HFF-Myc (cell line): ENCODE measurements around the gene CRIM1.

Experiments used
- DNase-seq: peaks from one replicate; pipeline ENCODE4 v3.0.0-alpha.2; 2011; ENCODE audit warnings: low read depth; ENCODE audit errors: extremely low read depth
- H3K4me3 ChIP-seq: replicated peaks from 2 replicates; pipeline ENCODE4 v1.5.1; 2011; ENCODE audit warnings: low read depth, mild to moderate bottlenecking, control low read depth, low read length
- TF ChIP-seq, protein P1 (sequence below): IDR thresholded peaks from 2 replicates; pipeline ENCODE4 v1.5.1; 2012; ENCODE audit warnings: mild to moderate bottlenecking, low read depth, low read length, control low read depth; ENCODE audit errors: missing control alignments

CRIM1 gene

DNA sequence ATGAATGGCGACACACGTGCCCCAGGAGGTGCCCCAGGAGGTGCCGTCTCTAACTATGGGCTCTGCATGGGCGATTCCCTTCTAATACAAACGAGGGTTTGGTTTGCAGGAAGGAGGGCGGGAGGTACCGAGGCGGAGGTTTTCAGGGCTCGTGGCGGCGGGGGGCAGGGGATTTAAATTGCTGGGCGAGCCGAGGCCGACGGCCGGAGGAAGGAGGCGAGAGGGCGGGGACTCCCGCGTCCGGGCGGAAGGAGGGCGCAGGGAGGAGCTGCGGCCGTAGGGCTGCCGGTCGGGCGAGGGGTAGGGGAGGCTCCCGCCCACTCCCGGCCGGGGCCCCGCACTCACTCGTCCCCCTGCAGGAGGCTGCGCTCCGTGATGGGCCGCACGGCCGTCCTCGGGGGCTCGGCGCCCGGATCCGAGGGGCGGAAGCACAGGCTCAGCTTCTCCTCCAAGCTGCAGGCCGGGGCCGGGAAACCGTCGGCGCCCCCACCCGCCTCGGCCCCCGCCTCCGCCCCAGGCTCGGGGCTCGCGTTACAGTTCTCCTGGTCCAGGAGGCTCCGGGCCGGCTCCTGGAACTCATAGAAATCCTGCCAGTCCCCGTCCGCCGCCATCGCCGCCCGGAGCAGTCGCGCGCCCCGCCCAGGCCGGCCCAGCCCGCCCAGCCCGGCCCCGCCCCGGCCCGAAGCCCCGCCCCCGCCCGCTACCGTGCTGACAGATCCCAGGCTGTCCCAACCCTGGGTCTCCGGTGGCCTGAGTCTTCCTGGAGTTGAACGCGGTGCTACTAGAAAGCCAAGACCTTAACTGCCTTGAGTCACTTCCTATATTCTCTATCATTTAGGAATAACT lies 242.2 kb downstream of the CRIM1 start, which contains the start of gene FEZ2:
TSS of gene FEZ2 (minus strand) at position 637 of the 846 bp plus-strand sequence. CDS start at position 611, 26 bp downstream.
- TF ChIP-seq, protein P1, sequence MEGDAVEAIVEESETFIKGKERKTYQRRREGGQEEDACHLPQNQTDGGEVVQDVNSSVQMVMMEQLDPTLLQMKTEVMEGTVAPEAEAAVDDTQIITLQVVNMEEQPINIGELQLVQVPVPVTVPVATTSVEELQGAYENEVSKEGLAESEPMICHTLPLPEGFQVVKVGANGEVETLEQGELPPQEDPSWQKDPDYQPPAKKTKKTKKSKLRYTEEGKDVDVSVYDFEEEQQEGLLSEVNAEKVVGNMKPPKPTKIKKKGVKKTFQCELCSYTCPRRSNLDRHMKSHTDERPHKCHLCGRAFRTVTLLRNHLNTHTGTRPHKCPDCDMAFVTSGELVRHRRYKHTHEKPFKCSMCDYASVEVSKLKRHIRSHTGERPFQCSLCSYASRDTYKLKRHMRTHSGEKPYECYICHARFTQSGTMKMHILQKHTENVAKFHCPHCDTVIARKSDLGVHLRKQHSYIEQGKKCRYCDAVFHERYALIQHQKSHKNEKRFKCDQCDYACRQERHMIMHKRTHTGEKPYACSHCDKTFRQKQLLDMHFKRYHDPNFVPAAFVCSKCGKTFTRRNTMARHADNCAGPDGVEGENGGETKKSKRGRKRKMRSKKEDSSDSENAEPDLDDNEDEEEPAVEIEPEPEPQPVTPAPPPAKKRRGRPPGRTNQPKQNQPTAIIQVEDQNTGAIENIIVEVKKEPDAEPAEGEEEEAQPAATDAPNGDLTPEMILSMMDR: no peak
- peak within 1 kb of the TSS; percentile 81 for H3K4me3 ChIP-seq
- DNase-seq: peak; percentile 25
